ENCODE data around the gene IRF2BPL.

- TF ChIP-seq ZZZ3 (IDR thresholded peaks at IDR 0.05) (no peak), HIVEP1 (CRISPR knock-in tag; IDR thresholded peaks at IDR 0.05) (no peak), ELF2 (CRISPR knock-in tag; IDR thresholded peaks at IDR 0.05) (no peak), MEF2D (tag; conservative IDR thresholded peaks at IDR 0.05; ENCODE audit: low read depth) (no peak)
- TF ChIP-seq, protein P1, sequence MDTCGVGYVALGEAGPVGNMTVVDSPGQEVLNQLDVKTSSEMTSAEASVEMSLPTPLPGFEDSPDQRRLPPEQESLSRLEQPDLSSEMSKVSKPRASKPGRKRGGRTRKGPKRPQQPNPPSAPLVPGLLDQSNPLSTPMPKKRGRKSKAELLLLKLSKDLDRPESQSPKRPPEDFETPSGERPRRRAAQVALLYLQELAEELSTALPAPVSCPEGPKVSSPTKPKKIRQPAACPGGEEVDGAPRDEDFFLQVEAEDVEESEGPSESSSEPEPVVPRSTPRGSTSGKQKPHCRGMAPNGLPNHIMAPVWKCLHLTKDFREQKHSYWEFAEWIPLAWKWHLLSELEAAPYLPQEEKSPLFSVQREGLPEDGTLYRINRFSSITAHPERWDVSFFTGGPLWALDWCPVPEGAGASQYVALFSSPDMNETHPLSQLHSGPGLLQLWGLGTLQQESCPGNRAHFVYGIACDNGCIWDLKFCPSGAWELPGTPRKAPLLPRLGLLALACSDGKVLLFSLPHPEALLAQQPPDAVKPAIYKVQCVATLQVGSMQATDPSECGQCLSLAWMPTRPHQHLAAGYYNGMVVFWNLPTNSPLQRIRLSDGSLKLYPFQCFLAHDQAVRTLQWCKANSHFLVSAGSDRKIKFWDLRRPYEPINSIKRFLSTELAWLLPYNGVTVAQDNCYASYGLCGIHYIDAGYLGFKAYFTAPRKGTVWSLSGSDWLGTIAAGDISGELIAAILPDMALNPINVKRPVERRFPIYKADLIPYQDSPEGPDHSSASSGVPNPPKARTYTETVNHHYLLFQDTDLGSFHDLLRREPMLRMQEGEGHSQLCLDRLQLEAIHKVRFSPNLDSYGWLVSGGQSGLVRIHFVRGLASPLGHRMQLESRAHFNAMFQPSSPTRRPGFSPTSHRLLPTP (IDR thresholded peaks at IDR 0.05; ENCODE audit: borderline replicate concordance, extremely low read depth, insufficient read length), result no peak
Observed at GRCh38 chr14:77017666-77018065, 10.8 kb downstream of the IRF2BPL start.

All from K562 (cell line).